SK-N-SH (cell line): ENCODE measurements around the gene C1QTNF5.

Source experiments
- MEF2A ChIP-seq: IDR thresholded peaks from 2 replicates; pipeline ENCODE4 v1.4.0; 2012; ENCODE audit warnings: low read depth, borderline replicate concordance
- MXI1 ChIP-seq: IDR thresholded peaks from 2 replicates; pipeline ENCODE4 v1.6.1; 2012; ENCODE audit warnings: mild to moderate bottlenecking, low read depth, low read length, improper control_type of control experiment
- POLR2AphosphoS5 ChIP-seq: IDR thresholded peaks from 2 replicates; pipeline ENCODE4 v1.6.1; 2012; ENCODE audit warnings: low read depth, low read length
- RAD21 ChIP-seq: IDR thresholded peaks from 2 replicates; pipeline ENCODE4 v1.6.1; 2012; ENCODE audit warnings: mild to moderate bottlenecking, low read length
- RCOR1 ChIP-seq: fragments of 150-350 bp; IDR thresholded peaks from 2 replicates; pipeline ENCODE4 v1.6.1; 2017; ENCODE audit warnings: antibody characterized with exemption, low read length
- YY1 ChIP-seq: IDR thresholded peaks from 2 replicates; pipeline ENCODE4 v1.4.0; 2012; ENCODE audit warnings: low read depth, mild to moderate bottlenecking
- ZBTB33 ChIP-seq: IDR thresholded peaks from 2 replicates; pipeline ENCODE4 v1.4.0; 2012; ENCODE audit warnings: low read depth, borderline replicate concordance

DNA sequence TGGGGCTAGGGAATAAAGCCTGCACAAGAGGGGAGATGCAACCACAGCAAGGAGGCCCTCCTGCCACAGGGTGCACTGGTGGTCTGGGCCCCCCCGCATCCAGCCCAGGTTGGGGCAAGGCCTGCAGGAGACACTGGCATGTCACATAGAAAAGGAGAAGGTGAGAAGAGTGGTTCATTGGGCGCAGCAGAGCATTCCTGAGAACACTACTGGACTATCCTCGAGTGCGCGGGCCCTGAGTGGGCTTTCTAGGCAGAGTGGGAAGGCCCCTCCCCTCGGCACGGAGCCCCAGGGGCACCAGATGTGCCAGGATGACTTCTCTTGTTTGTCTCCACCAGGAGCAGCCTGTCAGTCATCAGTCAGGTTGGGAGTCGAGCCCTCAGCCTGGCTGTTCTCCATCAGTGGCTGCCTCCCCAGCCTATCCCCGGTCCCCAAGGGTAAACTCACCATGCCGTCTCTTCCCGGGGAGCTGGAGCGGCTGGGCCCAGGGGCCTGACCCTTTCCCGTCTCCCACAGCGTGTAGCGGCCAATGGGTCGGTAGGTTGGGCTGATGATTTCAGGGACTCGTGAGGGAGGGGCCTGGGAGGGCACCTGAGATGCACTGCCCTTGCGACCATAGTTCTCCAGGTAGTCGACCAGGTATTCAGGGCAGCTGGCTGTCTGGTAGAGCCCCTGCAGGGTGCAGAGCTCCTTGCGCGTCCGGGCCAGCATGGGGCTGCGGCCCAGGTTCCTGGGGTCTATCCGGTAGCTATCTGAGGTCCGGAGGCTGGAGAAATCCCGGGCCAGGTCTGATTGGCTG is 31.8 kb upstream of the C1QTNF5 start:
- TF ChIP-seq YY1 (no peak), RAD21 (no peak), MXI1 (no peak), POLR2AphosphoS5 (no peak), MEF2A (no peak), ZBTB33 (no peak), RCOR1 (no peak)
